ENCODE results near the gene KIF4A. TPM values are rescaled to one million over a fixed set of nuclear protein-coding genes. Genes with fewer than 3 reads are reported as not detected.

The KIF4A gene
- total and polyA plus RNA-seq, 2 of the 4 experiments (the other 2 are of a cell fraction), result 10.0 to 19.0 TPM

DNA sequence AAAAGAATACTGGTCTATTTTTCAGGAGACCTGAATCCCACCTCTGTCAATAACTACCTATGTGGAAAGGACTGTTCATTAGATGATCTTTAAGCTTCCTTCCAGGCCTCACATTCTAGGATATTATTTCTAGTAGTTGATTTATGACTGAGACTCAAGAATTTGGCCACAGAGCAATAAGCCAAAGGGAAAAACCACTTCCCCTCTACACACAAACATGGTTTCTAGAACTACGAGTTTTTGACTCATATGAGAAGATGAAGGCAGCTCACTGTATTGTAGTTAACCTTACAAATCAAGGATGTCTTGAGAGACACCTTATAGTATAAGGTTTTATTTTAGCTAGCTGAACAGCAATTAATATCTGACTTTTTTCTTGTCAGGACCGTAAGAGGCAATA is 96.3 kb downstream of the KIF4A start:
- Histone ChIP-seq H4K20me1 (ENCODE audit: insufficient read depth, low read length) (no peaks in the 10 kb centered on the region), H3K27me3 (ENCODE audit: control insufficient read depth, insufficient read depth, low read length) (no peaks in the 10 kb centered on the region), H2AK9ac (replicated peaks; ENCODE audit: low read depth, low read length, poor library complexity) (no peak overlapping the region), H4K8ac (ENCODE audit: low read depth in 2 of 2, low read length in 2 of 2) (no peak overlapping the region), H3K4me3 (ENCODE audit: insufficient read depth, low read depth, low read length) (no peak overlapping the region), H3K79me1 (ENCODE audit: low read depth in 1 of 2, low read length in 2 of 2) (no peaks in the 10 kb centered on the region), H3K18ac (ENCODE audit: low read depth, low read length) (no peak overlapping the region), H2BK20ac (ENCODE audit: low read depth, low read length) (no peak overlapping the region), H2AK5ac (ENCODE audit: low read depth, low read length) (no peak overlapping the region), H3K9me1 (ENCODE audit: insufficient read depth, low read length) (no peaks in the 10 kb centered on the region), H3K9me3 (ENCODE audit: control insufficient read depth, insufficient read depth, low read length) (no peaks in the 10 kb centered on the region), H2BK120ac (ENCODE audit: low read depth, low read length) (no peak overlapping the region), H3K9ac (ENCODE audit: low read depth, low read length) (no peak overlapping the region), H3K4me1 (ENCODE audit: control insufficient read depth, insufficient read depth, low read length) (no peaks in the 10 kb centered on the region), H3K36me3 (ENCODE audit: control insufficient read depth, insufficient read depth, low read length) (no peaks in the 10 kb centered on the region), H4K5ac (ENCODE audit: low read depth, low read length) (no peak overlapping the region), H3K23ac (ENCODE audit: low read depth, low read length) (no peak overlapping the region), H3K4ac (ENCODE audit: low read depth, low read length) (no peak overlapping the region), H3K14ac (replicated peaks; ENCODE audit: low read depth, low read length) (no peak overlapping the region), H3K56ac (ENCODE audit: extremely low read depth, insufficient read depth, low read length) (no peak overlapping the region), H2AFZ (replicated peaks; ENCODE audit: low read length, poor library complexity) (no peak overlapping the region), H2BK5ac (ENCODE audit: low read depth, low read length, poor library complexity, severe bottlenecking) (no peak overlapping the region), H3K27ac (ENCODE audit: insufficient read depth, low read length) (no peak overlapping the region), H2BK15ac (ENCODE audit: low read depth, low read length) (no peak overlapping the region), H3K4me2 (ENCODE audit: low read depth, low read length) (no peak overlapping the region), H4K91ac (ENCODE audit: insufficient read depth, low read depth, low read length) (no peak overlapping the region)
- TF ChIP-seq, protein P1, sequence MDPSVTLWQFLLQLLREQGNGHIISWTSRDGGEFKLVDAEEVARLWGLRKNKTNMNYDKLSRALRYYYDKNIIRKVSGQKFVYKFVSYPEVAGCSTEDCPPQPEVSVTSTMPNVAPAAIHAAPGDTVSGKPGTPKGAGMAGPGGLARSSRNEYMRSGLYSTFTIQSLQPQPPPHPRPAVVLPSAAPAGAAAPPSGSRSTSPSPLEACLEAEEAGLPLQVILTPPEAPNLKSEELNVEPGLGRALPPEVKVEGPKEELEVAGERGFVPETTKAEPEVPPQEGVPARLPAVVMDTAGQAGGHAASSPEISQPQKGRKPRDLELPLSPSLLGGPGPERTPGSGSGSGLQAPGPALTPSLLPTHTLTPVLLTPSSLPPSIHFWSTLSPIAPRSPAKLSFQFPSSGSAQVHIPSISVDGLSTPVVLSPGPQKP (IDR thresholded peaks at IDR 0.05; ENCODE audit: borderline replicate concordance, low read depth, low read length), result no peak
- TF ChIP-seq CHD1 (IDR thresholded peaks at IDR 0.05; ENCODE audit: low read depth, low read length) (no peak), RCOR1 (IDR thresholded peaks at IDR 0.05; ENCODE audit: insufficient replicate concordance, low read length) (no peak), MXI1 (IDR thresholded peaks at IDR 0.05; ENCODE audit: borderline replicate concordance, low read depth, low read length) (no peak), SMC3 (IDR thresholded peaks at IDR 0.05; ENCODE audit: low read depth, low read length) (no peak)
- TF ChIP-seq, protein P2, sequence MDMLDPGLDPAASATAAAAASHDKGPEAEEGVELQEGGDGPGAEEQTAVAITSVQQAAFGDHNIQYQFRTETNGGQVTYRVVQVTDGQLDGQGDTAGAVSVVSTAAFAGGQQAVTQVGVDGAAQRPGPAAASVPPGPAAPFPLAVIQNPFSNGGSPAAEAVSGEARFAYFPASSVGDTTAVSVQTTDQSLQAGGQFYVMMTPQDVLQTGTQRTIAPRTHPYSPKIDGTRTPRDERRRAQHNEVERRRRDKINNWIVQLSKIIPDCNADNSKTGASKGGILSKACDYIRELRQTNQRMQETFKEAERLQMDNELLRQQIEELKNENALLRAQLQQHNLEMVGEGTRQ (IDR thresholded peaks at IDR 0.05; ENCODE audit: low read depth, low read length), result no peak
- TF ChIP-seq, protein P3, sequence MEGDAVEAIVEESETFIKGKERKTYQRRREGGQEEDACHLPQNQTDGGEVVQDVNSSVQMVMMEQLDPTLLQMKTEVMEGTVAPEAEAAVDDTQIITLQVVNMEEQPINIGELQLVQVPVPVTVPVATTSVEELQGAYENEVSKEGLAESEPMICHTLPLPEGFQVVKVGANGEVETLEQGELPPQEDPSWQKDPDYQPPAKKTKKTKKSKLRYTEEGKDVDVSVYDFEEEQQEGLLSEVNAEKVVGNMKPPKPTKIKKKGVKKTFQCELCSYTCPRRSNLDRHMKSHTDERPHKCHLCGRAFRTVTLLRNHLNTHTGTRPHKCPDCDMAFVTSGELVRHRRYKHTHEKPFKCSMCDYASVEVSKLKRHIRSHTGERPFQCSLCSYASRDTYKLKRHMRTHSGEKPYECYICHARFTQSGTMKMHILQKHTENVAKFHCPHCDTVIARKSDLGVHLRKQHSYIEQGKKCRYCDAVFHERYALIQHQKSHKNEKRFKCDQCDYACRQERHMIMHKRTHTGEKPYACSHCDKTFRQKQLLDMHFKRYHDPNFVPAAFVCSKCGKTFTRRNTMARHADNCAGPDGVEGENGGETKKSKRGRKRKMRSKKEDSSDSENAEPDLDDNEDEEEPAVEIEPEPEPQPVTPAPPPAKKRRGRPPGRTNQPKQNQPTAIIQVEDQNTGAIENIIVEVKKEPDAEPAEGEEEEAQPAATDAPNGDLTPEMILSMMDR (conservative IDR thresholded peaks at IDR 0.05; ENCODE audit: low read depth, low read length), result no peak
- peak; percentile 37 for DNase-seq
- BruUV-seq (replicated peaks), result no TSS peak
- WGBS, 2 experiments (ENCODE audit: extremely low coverage in 2 of 2, insufficient read length in 1 of 2), result no CpG with 5 or more reads among the region's 2 CpGs
- no peak for ATAC-seq (ENCODE audit: low read depth)
- ChIA-PET POLR2A (ENCODE audit: unreplicated experiment) (no interaction called here), CTCF (no interaction called here)
- intact Hi-C loops (cut with micrococcal nuclease) (no loop called here), in situ Hi-C loops (cut with MboI; ENCODE audit: low sequenced_read_pairs) (no loop called here), dilution Hi-C loops (cut with HindIII; ENCODE audit: low sequenced_read_pairs, unreplicated experiment) (no loop called here)
